ENCODE data around the gene ACSM6.
A peak's percentile ranks its signal among the peaks of the same experiment; 100 is the strongest.
"Not testable (repeated sequence)": the region's sequence is repeated elsewhere in the genome, so short reads cannot be mapped to it uniquely, and the experiment has no call there.

ACSM6 gene

GRCh38 chr10:95202865-95203264, 8.8 kb downstream of the ACSM6 start:
- not testable (repeated sequence) for H4K8ac ChIP-seq (ENCODE audit: low read depth, low read length); H3K79me1 ChIP-seq (ENCODE audit: low read length); H3K14ac ChIP-seq (ENCODE audit: low read length); DNase-seq; H3K4me3 ChIP-seq (ENCODE audit: low read depth, low read length); H3K36me3 ChIP-seq (ENCODE audit: control insufficient read depth in 1 of 2, insufficient read depth in 2 of 2, low read length in 2 of 2); H3K9ac ChIP-seq (ENCODE audit: low read length); H4K91ac ChIP-seq (ENCODE audit: low read depth, low read length); H3K23ac ChIP-seq (ENCODE audit: low read length); H3K79me2 ChIP-seq (ENCODE audit: control insufficient read depth, insufficient read depth, low read length, poor library complexity); H2BK5ac ChIP-seq (ENCODE audit: low read depth, low read length, poor library complexity); H3K4ac ChIP-seq (ENCODE audit: low read depth, low read length); H2AFZ ChIP-seq (ENCODE audit: insufficient read depth, low read length, poor library complexity); H3K27me3 ChIP-seq (ENCODE audit: insufficient read depth, low read length); H3K9me3 ChIP-seq (ENCODE audit: insufficient read depth, low read depth, low read length); H2AK5ac ChIP-seq (ENCODE audit: low read length); H3K4me1 ChIP-seq (ENCODE audit: control insufficient read depth in 1 of 2, insufficient read depth in 2 of 2, low read length in 2 of 2); H3K18ac ChIP-seq (ENCODE audit: low read length); H3K27ac ChIP-seq (ENCODE audit: low read depth, low read length); H2BK120ac ChIP-seq (ENCODE audit: insufficient read depth, low read length, poor library complexity); H3K4me2 ChIP-seq (ENCODE audit: low read length); H2BK12ac ChIP-seq (ENCODE audit: low read length); H4K12ac ChIP-seq (ENCODE audit: low read depth, low read length)
- no CpG with 5 or more reads among the region's 5 CpGs for WGBS (ENCODE audit: extremely low coverage, insufficient coverage, insufficient read length)

- H3K79me2 ChIP-seq (ENCODE audit: control insufficient read depth, insufficient read depth, low read length, poor library complexity) = no peaks in the 10 kb centered on the region
- H3K27me3 ChIP-seq (ENCODE audit: insufficient read depth, low read length) = no peaks in the 10 kb centered on the region
- H3K4me1 ChIP-seq (ENCODE audit: control insufficient read depth in 1 of 2, insufficient read depth in 2 of 2, low read length in 2 of 2) = no peaks in the 10 kb centered on the region
- H3K23ac ChIP-seq (ENCODE audit: low read length) = no peak overlapping the region
- no peak overlapping the region for H3K14ac ChIP-seq (ENCODE audit: low read length)
- H3K4ac ChIP-seq (ENCODE audit: low read depth, low read length) = no peak overlapping the region
- H3K27ac ChIP-seq (ENCODE audit: low read depth, low read length) = no peak overlapping the region
- no peak overlapping the region for H3K4me3 ChIP-seq (ENCODE audit: low read depth, low read length)
- H2BK12ac ChIP-seq (ENCODE audit: low read length) = no peak overlapping the region
- H2AFZ ChIP-seq (ENCODE audit: insufficient read depth, low read length, poor library complexity) = no peak overlapping the region
- no peak overlapping the region for H3K9ac ChIP-seq (ENCODE audit: low read length)
- DNase-seq = peak in 1 of 2 donors; percentile 16
- H2AK5ac ChIP-seq (ENCODE audit: low read length) = no peak overlapping the region
- H4K8ac ChIP-seq (ENCODE audit: low read depth, low read length) = no peak overlapping the region
- H4K91ac ChIP-seq (ENCODE audit: low read depth, low read length) = no peak overlapping the region
- no peak overlapping the region for H2BK120ac ChIP-seq (ENCODE audit: insufficient read depth, low read length, poor library complexity)
- no CpG with 5 or more reads among the region's 8 CpGs for WGBS (ENCODE audit: extremely low coverage, insufficient coverage, insufficient read length)
- no peaks in the 10 kb centered on the region for H3K79me1 ChIP-seq (ENCODE audit: low read length)
- H2BK5ac ChIP-seq (ENCODE audit: low read depth, low read length, poor library complexity) = no peak overlapping the region
- no peaks in the 10 kb centered on the region for H3K36me3 ChIP-seq (ENCODE audit: control insufficient read depth in 1 of 2, insufficient read depth in 2 of 2, low read length in 2 of 2)
- H3K9me3 ChIP-seq (ENCODE audit: insufficient read depth, low read depth, low read length) = no peaks in the 10 kb centered on the region
- H3K18ac ChIP-seq (ENCODE audit: low read length) = no peak overlapping the region
- H4K12ac ChIP-seq (ENCODE audit: low read depth, low read length) = no peak overlapping the region
- no peak overlapping the region for H3K4me2 ChIP-seq (ENCODE audit: low read length)
Observed at GRCh38 chr10:95208702-95209391, 14.8 kb downstream of the ACSM6 start.

GRCh38 chr10:95209509-95210127, 15.6 kb downstream of the ACSM6 start:
- no peak overlapping the region for H2AFZ ChIP-seq (ENCODE audit: insufficient read depth, low read length, poor library complexity)
- no peak overlapping the region for H2BK12ac ChIP-seq (ENCODE audit: low read length)
- WGBS (ENCODE audit: extremely low coverage, insufficient coverage, insufficient read length) = no CpG with 5 or more reads among the region's 6 CpGs
- no peaks in the 10 kb centered on the region for H3K4me1 ChIP-seq (ENCODE audit: control insufficient read depth in 1 of 2, insufficient read depth in 2 of 2, low read length in 2 of 2)
- H4K8ac ChIP-seq (ENCODE audit: low read depth, low read length) = no peak overlapping the region
- H4K12ac ChIP-seq (ENCODE audit: low read depth, low read length) = no peak overlapping the region
- no peak overlapping the region for H2AK5ac ChIP-seq (ENCODE audit: low read length)
- no peaks in the 10 kb centered on the region for H3K79me1 ChIP-seq (ENCODE audit: low read length)
- H4K91ac ChIP-seq (ENCODE audit: low read depth, low read length) = no peak overlapping the region
- no peaks in the 10 kb centered on the region for H3K9me3 ChIP-seq (ENCODE audit: insufficient read depth, low read depth, low read length)
- no peak overlapping the region for H3K4ac ChIP-seq (ENCODE audit: low read depth, low read length)
- H3K9ac ChIP-seq (ENCODE audit: low read length) = no peak overlapping the region
- H3K14ac ChIP-seq (ENCODE audit: low read length) = no peak overlapping the region
- H3K27me3 ChIP-seq (ENCODE audit: insufficient read depth, low read length) = no peaks in the 10 kb centered on the region
- DNase-seq = no peak
- no peak overlapping the region for H3K4me3 ChIP-seq (ENCODE audit: low read depth, low read length)
- no peak overlapping the region for H3K4me2 ChIP-seq (ENCODE audit: low read length)
- H3K79me2 ChIP-seq (ENCODE audit: control insufficient read depth, insufficient read depth, low read length, poor library complexity) = no peaks in the 10 kb centered on the region
- H2BK5ac ChIP-seq (ENCODE audit: low read depth, low read length, poor library complexity) = no peak overlapping the region
- H3K18ac ChIP-seq (ENCODE audit: low read length) = no peak overlapping the region
- no peak overlapping the region for H3K23ac ChIP-seq (ENCODE audit: low read length)
- no peaks in the 10 kb centered on the region for H3K36me3 ChIP-seq (ENCODE audit: control insufficient read depth in 1 of 2, insufficient read depth in 2 of 2, low read length in 2 of 2)
- H2BK120ac ChIP-seq (ENCODE audit: insufficient read depth, low read length, poor library complexity) = no peak overlapping the region
- no peak overlapping the region for H3K27ac ChIP-seq (ENCODE audit: low read depth, low read length)

- Histone ChIP-seq H4K12ac (ENCODE audit: low read depth, low read length) (no peak overlapping the region), H2BK12ac (ENCODE audit: low read length) (no peak overlapping the region), H3K14ac (ENCODE audit: low read length) (peak overlapping the region; percentile 34), H3K27ac (ENCODE audit: low read depth, low read length) (no peak overlapping the region), H3K23ac (ENCODE audit: low read length) (no peak overlapping the region), H3K18ac (ENCODE audit: low read length) (no peak overlapping the region), H4K91ac (ENCODE audit: low read depth, low read length) (no peak overlapping the region), H3K9ac (ENCODE audit: low read length) (no peak overlapping the region), H2AFZ (ENCODE audit: insufficient read depth, low read length, poor library complexity) (no peak overlapping the region), H4K8ac (ENCODE audit: low read depth, low read length) (no peak overlapping the region), H3K27me3 (ENCODE audit: insufficient read depth, low read length) (no peaks in the 10 kb centered on the region), H2BK5ac (ENCODE audit: low read depth, low read length, poor library complexity) (no peak overlapping the region), H2AK5ac (ENCODE audit: low read length) (no peak overlapping the region), H3K4me2 (ENCODE audit: low read length) (no peak overlapping the region), H3K4me3 (ENCODE audit: low read depth, low read length) (no peak overlapping the region), H3K4me1 (ENCODE audit: control insufficient read depth in 1 of 2, insufficient read depth in 2 of 2, low read length in 2 of 2) (no peaks in the 10 kb centered on the region), H3K79me1 (ENCODE audit: low read length) (no peaks in the 10 kb centered on the region), H2BK120ac (ENCODE audit: insufficient read depth, low read length, poor library complexity) (no peak overlapping the region), H3K9me3 (ENCODE audit: insufficient read depth, low read depth, low read length) (no peaks in the 10 kb centered on the region), H3K4ac (ENCODE audit: low read depth, low read length) (no peak overlapping the region), H3K79me2 (ENCODE audit: control insufficient read depth, insufficient read depth, low read length, poor library complexity) (no peaks in the 10 kb centered on the region), H3K36me3 (ENCODE audit: control insufficient read depth in 1 of 2, insufficient read depth in 2 of 2, low read length in 2 of 2) (peaks cover 0 to 3% of the 10 kb centered on the region in 2 experiments)
- DNase-seq = no peak
- WGBS (ENCODE audit: extremely low coverage, insufficient coverage, insufficient read length) = no CpG with 5 or more reads among the region's 3 CpGs
Observed at GRCh38 chr10:95211606-95212279, 17.7 kb downstream of the ACSM6 start.
